Neutrophil (primary cell): ENCODE data around the gene ANKS1B.

ENCODE experiments used
- H3K27ac ChIP-seq: fragments of 200-600 bp; sonication (generic); 2 replicates; pipeline ENCODE4 v1.5.1; 2016; ENCODE audit warnings: mild to moderate bottlenecking, moderate library complexity
- H3K27me3 ChIP-seq: fragments of 200-600 bp; sonication (generic); 2 replicates; pipeline ENCODE4 v1.6.0; 2016; ENCODE audit warnings: mild to moderate bottlenecking
- H3K36me3 ChIP-seq: fragments of 200-600 bp; sonication (generic); 2 replicates; pipeline ENCODE4 v1.5.1; 2017
- H3K4me1 ChIP-seq, 2 experiments: fragments of 200-600 bp in 1 of 2; sonication (generic) in 1 of 2; 1 replicate in 1 of 2; 2 replicates in 1 of 2; pipeline versions ENCODE4 v1.5.1 to v1.6.1; 2013 to 2016; ENCODE audit warnings: low read depth in 1 of 2, low read length in 1 of 2, mild to moderate bottlenecking in 1 of 2, moderate library complexity in 1 of 2; ENCODE audit not compliant: control insufficient read depth in 1 of 2, insufficient read depth in 1 of 2
- H3K4me3 ChIP-seq, 2 experiments: fragments of 200-600 bp in 1 of 2; sonication (generic) in 1 of 2; 1 replicate in 1 of 2; 2 replicates in 1 of 2; pipeline ENCODE4 v1.5.1; 2013 to 2016; ENCODE audit warnings: low read depth in 1 of 2, low read length in 1 of 2, mild to moderate bottlenecking in 1 of 2, moderate library complexity in 1 of 2
- H3K9me3 ChIP-seq: fragments of 200-600 bp; sonication (generic); 2 replicates; pipeline ENCODE4 v1.5.1; 2016
- TF ChIP-seq, protein P1 (sequence below): fragments of 200-600 bp; sonication (generic); IDR thresholded peaks from 2 replicates; pipeline ENCODE4 v1.5.1; 2016; ENCODE audit warnings: antibody characterized with exemption

Gene ANKS1B

GRCh38 chr12:98955284-98955683 lies 1029.5 kb downstream of the ANKS1B start:
- TF ChIP-seq, protein P1, sequence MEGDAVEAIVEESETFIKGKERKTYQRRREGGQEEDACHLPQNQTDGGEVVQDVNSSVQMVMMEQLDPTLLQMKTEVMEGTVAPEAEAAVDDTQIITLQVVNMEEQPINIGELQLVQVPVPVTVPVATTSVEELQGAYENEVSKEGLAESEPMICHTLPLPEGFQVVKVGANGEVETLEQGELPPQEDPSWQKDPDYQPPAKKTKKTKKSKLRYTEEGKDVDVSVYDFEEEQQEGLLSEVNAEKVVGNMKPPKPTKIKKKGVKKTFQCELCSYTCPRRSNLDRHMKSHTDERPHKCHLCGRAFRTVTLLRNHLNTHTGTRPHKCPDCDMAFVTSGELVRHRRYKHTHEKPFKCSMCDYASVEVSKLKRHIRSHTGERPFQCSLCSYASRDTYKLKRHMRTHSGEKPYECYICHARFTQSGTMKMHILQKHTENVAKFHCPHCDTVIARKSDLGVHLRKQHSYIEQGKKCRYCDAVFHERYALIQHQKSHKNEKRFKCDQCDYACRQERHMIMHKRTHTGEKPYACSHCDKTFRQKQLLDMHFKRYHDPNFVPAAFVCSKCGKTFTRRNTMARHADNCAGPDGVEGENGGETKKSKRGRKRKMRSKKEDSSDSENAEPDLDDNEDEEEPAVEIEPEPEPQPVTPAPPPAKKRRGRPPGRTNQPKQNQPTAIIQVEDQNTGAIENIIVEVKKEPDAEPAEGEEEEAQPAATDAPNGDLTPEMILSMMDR = no peak
- no peaks in the 10 kb centered on the region for H3K4me1 ChIP-seq
- no peaks in the 10 kb centered on the region for H3K27me3 ChIP-seq
- no peaks in the 10 kb centered on the region for H3K9me3 ChIP-seq
- H3K4me3 ChIP-seq = no peak overlapping the region
- no peaks in the 10 kb centered on the region for H3K36me3 ChIP-seq
- no peak overlapping the region for H3K27ac ChIP-seq

DNA sequence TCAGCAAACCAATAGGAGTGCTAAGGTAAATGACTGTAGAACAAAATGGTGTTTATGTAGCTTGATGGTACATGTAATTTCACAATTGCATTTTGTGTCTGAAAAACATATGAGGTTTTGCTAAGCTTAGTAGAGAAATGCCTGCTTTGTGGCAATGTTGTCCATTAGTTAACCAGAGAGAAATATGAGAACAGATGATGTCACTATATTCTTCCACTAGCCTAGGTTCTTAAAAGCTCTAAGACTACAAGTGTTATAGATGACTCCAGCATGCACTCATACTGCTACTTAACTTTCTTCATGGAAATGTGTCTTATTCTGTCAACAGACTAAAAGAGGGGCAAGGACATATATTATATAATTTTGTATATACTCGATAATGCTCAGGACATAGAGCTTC lies 1030.2 kb downstream of the ANKS1B start:
- Histone ChIP-seq H3K4me3 (no peak overlapping the region), H3K27ac (no peak overlapping the region)

GRCh38 chr12:98951406-98951805 lies 1033.3 kb downstream of the ANKS1B start:
- H3K4me3 ChIP-seq = no peak overlapping the region
- no peaks in the 10 kb centered on the region for H3K4me1 ChIP-seq
- H3K36me3 ChIP-seq = no peaks in the 10 kb centered on the region
- H3K27ac ChIP-seq = no peak overlapping the region
- TF ChIP-seq, protein P1 = no peak
- H3K27me3 ChIP-seq = no peaks in the 10 kb centered on the region
- no peaks in the 10 kb centered on the region for H3K9me3 ChIP-seq

More for the DNA sequence above, 1030.2 kb downstream of the ANKS1B start:
- no peaks in the 10 kb centered on the region for H3K4me1 ChIP-seq
- H3K9me3 ChIP-seq = no peaks in the 10 kb centered on the region
- TF ChIP-seq, protein P1 = no peak
- H3K36me3 ChIP-seq = no peaks in the 10 kb centered on the region
- H3K27me3 ChIP-seq = no peaks in the 10 kb centered on the region

- H3K4me1 ChIP-seq = no peaks in the 10 kb centered on the region
- no peaks in the 10 kb centered on the region for H3K27me3 ChIP-seq
Observed at GRCh38 chr12:98948343-98948949, 1036.3 kb downstream of the ANKS1B start.

DNA sequence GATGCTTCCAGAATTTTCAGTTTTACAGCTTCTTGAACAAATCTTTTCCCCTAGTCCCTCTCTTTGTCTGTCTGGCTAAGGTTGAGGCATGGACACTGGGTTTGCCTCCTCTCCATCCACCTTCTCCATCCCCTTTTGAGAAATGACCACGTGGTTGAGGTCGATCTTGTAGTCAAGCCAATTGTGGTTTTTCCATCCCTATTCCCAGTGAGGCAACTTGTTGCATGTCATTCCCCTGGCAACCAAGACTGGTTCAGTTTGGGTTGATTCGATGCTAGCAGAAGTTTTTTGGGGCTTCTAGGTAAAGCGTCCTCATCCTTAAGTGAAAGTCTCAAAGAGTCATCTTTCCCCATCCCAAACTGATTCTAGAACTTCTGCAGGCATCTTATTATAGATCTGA lies 1038.9 kb downstream of the ANKS1B start:
- no peaks in the 10 kb centered on the region for H3K36me3 ChIP-seq
- TF ChIP-seq, protein P1 = no peak
- H3K4me3 ChIP-seq = no peak overlapping the region
- H3K9me3 ChIP-seq = no peaks in the 10 kb centered on the region
- no peak overlapping the region for H3K27ac ChIP-seq
- H3K4me1 ChIP-seq = no peaks in the 10 kb centered on the region
- H3K27me3 ChIP-seq = no peaks in the 10 kb centered on the region

More at GRCh38 chr12:98948343-98948949, 1036.3 kb downstream of the ANKS1B start:
- H3K27ac ChIP-seq = no peak overlapping the region
- H3K4me3 ChIP-seq = no peak overlapping the region
- H3K36me3 ChIP-seq = no peaks in the 10 kb centered on the region
- H3K9me3 ChIP-seq = no peaks in the 10 kb centered on the region
- TF ChIP-seq, protein P1 = no peak
